A549 (cell line): ENCODE data around the gene GNG5.

Source experiments
- CBX2 ChIP-seq: fragments of 200-600 bp; sonication (generic); IDR thresholded peaks from 2 replicates; pipeline ENCODE4 v1.6.1; 2016; ENCODE audit warnings: low read depth, mild to moderate bottlenecking, borderline replicate concordance
- CEBPB ChIP-seq, 2 experiments: fragments of >200 bp in 1 of 2; sonication (Bioruptor Twin) in 1 of 2; formaldehyde crosslinking in 1 of 2; IDR thresholded peaks; 2 replicates each; pipeline ENCODE4 v1.6.1; 2012 to 2016
- CTCF ChIP-seq: fragments of >200 bp; sonication (Bioruptor Twin); formaldehyde crosslinking; IDR thresholded peaks from 3 replicates; pipeline ENCODE4 v1.5.1; 2016
- EHF ChIP-seq: fragments of 250-450 bp; sonication (Bioruptor Pico); IDR thresholded peaks from 2 replicates; pipeline ENCODE4 v1.5.0; 2020; ENCODE audit warnings: mild to moderate bottlenecking
- ELK1 ChIP-seq: fragments of 150-350 bp; IDR thresholded peaks from 2 replicates; pipeline ENCODE4 v1.6.1; 2014; ENCODE audit warnings: low read depth, mild to moderate bottlenecking, low read length
- HMGXB4 ChIP-seq: fragments of 250-450 bp; sonication (Bioruptor Pico); IDR thresholded peaks from 2 replicates; pipeline ENCODE4 v1.5.0; 2021; ENCODE audit warnings: mild to moderate bottlenecking, moderate library complexity, borderline replicate concordance
- KDM1A ChIP-seq: fragments of 200-600 bp; sonication (generic); IDR thresholded peaks from 2 replicates; pipeline ENCODE4 v1.6.1; 2016; ENCODE audit warnings: low read depth, mild to moderate bottlenecking
- MAX ChIP-seq: IDR thresholded peaks from 2 replicates; pipeline ENCODE4 v1.6.1; 2012
- POLR2A ChIP-seq: IDR thresholded peaks from 2 replicates; pipeline ENCODE4 v1.6.1; 2012; ENCODE audit warnings: mild to moderate bottlenecking, low read length
- RAD21 ChIP-seq, 2 experiments: fragments of >200 bp in 1 of 2; sonication (Bioruptor Twin) in 1 of 2; formaldehyde crosslinking in 1 of 2; IDR thresholded peaks in 1 of 2; conservative IDR thresholded peaks in 1 of 2; 2 replicates in 1 of 2; 3 replicates in 1 of 2; pipeline ENCODE4 v1.6.1; 2012 to 2018; ENCODE audit warnings: inconsistent platforms in 1 of 2
- REST ChIP-seq: fragments of 200-600 bp; sonication (generic); IDR thresholded peaks from 2 replicates; pipeline ENCODE4 v1.6.1; 2016; ENCODE audit warnings: antibody characterized with exemption, mild to moderate bottlenecking, moderate library complexity
- RFX5 ChIP-seq: fragments of 450-650 bp; IDR thresholded peaks from 2 replicates; pipeline ENCODE4 v1.7.1; 2014; ENCODE audit warnings: antibody characterized with exemption, mild to moderate bottlenecking, moderate library complexity
- RNF2 ChIP-seq: fragments of 200-600 bp; sonication (generic); IDR thresholded peaks from 2 replicates; pipeline ENCODE4 v1.6.1; 2016; ENCODE audit warnings: low read depth, mild to moderate bottlenecking, antibody characterized with exemption, moderate library complexity, borderline replicate concordance
- SMC3 ChIP-seq: fragments of >200 bp; sonication (Bioruptor Twin); formaldehyde crosslinking; IDR thresholded peaks from 3 replicates; pipeline ENCODE4 v1.6.1; 2018; ENCODE audit warnings: inconsistent platforms

GRCh38 chr1:84510165-84510564 is 3.8 kb upstream of the GNG5 start:
- TF ChIP-seq POLR2A (no peak), CTCF (no peak), RNF2 (no peak), MAX (no peak), HMGXB4 (CRISPR knock-in tag) (no peak), ELK1 (no peak), EHF (CRISPR knock-in tag) (no peak), KDM1A (no peak), REST (no peak), CEBPB (IDR thresholded peaks at IDR 0.05) (no peak), SMC3 (no peak), CBX2 (no peak), RAD21 (conservative IDR thresholded peaks at IDR 0.05 in 1 of 2, IDR thresholded peaks at IDR 0.05 in 1 of 2) (no peak), RFX5 (no peak)
